Activated CD8-positive, alpha-beta T cell treated with anti-CD3 and anti-CD28 coated beads for 36 hours (primary cell): ENCODE results near the gene CYREN. TPM values are rescaled to one million over a fixed set of nuclear protein-coding genes. Genes with fewer than 3 reads are reported as not detected.
"Not testable (repeated sequence)": the region's sequence is repeated elsewhere in the genome, so short reads cannot be mapped to it uniquely, and the experiment has no call there.

ENCODE experiments used
- ATAC-seq: fragments of 200-7000 bp; cut with Tn5 transposase; one replicate; pipeline ENCODE4 v1.10.0; 2021; ENCODE audit warnings: mild to moderate bottlenecking, moderate library complexity
- CTCF ChIA-PET: fragments of 350-600 bp; sonication (Branson Sonifier 250); formaldehyde crosslinking; loops from one replicate; lab custom pipeline; 2021; ENCODE audit warnings: antibody characterized with exemption; lab: Charles Lee
- POLR2A ChIA-PET: fragments of 350-600 bp; sonication (Branson Sonifier 250); formaldehyde crosslinking; loops from one replicate; lab custom pipeline; 2021; ENCODE audit warnings: antibody characterized with exemption; lab: Charles Lee
- DNase-seq: peaks from one replicate; pipeline ENCODE4 v3.0.0-alpha.2; 2020
- H3K27ac Mint-ChIP-seq: one replicate; pipeline ENCODE4 v1.8.0; 2021; ENCODE audit warnings: mild to moderate bottlenecking, mixed read lengths
- H3K27me3 Mint-ChIP-seq: one replicate; pipeline ENCODE4 v1.8.0; 2021; ENCODE audit warnings: mixed read lengths
- H3K36me3 Mint-ChIP-seq: one replicate; pipeline ENCODE4 v1.8.0; 2021; ENCODE audit warnings: low read depth, mixed read lengths
- H3K4me1 Mint-ChIP-seq: one replicate; pipeline ENCODE4 v1.8.0; 2021; ENCODE audit warnings: low read depth, mixed read lengths
- H3K4me3 Mint-ChIP-seq: one replicate; pipeline ENCODE4 v1.8.0; 2021; ENCODE audit warnings: mild to moderate bottlenecking, moderate library complexity, mixed read lengths
- H3K9me3 Mint-ChIP-seq: one replicate; pipeline ENCODE4 v1.8.0; 2021; ENCODE audit warnings: mixed read lengths
- CTCF ChIP-seq: fragments of 200-600 bp; IDR thresholded peaks from one replicate; pipeline ENCODE4 v1.8.0; 2022; ENCODE audit warnings: antibody characterized with exemption, mild to moderate bottlenecking
- intact Hi-C: fragments of 100-400 bp; cut with micrococcal nuclease; formaldehyde crosslinking; loops from one replicate; pipeline ENCODE4 v1.10.0; 2022
- microRNA-seq: library from miRNA; unstranded; fragments of <30 nt; microRNA quantifications from one replicate; pipeline ENCODE4 v1.2.0, GENCODE V29; 2022; ENCODE audit warnings: borderline microRNAs expressed, borderline replicate concordance
- total RNA-seq, 2 experiments: library from RNA; stranded (reverse); gene quantifications; one replicate each; pipeline ENCODE4 v1.2.3, GENCODE V29; 2021

The CYREN gene
- total RNA-seq, 2 experiments from 2014 or later = 32.5 to 35.4 TPM

GRCh38 chr7:135129579-135129978 lies 40.9 kb downstream of the CYREN start:
- H3K9me3 Mint-ChIP-seq = peaks cover 13% of the 10 kb centered on the region
- intact Hi-C loops = no loop called here
- H3K4me1 Mint-ChIP-seq = no peaks in the 10 kb centered on the region
- no peaks in the 10 kb centered on the region for H3K27me3 Mint-ChIP-seq
- no peak for DNase-seq
- no peak overlapping the region for H3K4me3 Mint-ChIP-seq
- H3K27ac Mint-ChIP-seq = no peak overlapping the region
- POLR2A ChIA-PET = no interaction called here
- peaks cover 5% of the 10 kb centered on the region for H3K36me3 Mint-ChIP-seq
- CTCF ChIA-PET = interaction anchor here (1.2 to 1.6 kb wide), 2 partner anchors 142 to 143 kb away, joined by 3 to 5 read pairs; partner anchors contain the start of gene AGBL3
- ATAC-seq = no peak
- TF ChIP-seq CTCF = no peak

- H3K27ac Mint-ChIP-seq = no peak overlapping the region
- DNase-seq = no peak
- intact Hi-C loops = no loop called here
- no peak for TF ChIP-seq CTCF
- H3K27me3 Mint-ChIP-seq = no peaks in the 10 kb centered on the region
- no peak for ATAC-seq
- no peaks in the 10 kb centered on the region for H3K4me1 Mint-ChIP-seq
- ChIA-PET CTCF (interaction anchor here (1.0 to 1.6 kb wide), 3 partner anchors 13 to 143 kb away, joined by 3 to 5 read pairs (median 3); partner anchors contain the start of gene AGBL3), POLR2A (no interaction called here)
- no peak overlapping the region for H3K4me3 Mint-ChIP-seq
- peaks cover 5% of the 10 kb centered on the region for H3K36me3 Mint-ChIP-seq
- peaks cover 13% of the 10 kb centered on the region for H3K9me3 Mint-ChIP-seq
These were observed 41.6 kb downstream of the CYREN start for GRCh38 chr7:135128931-135129330.

- H3K27ac Mint-ChIP-seq, CTCF ChIA-PET, intact Hi-C loops, ATAC-seq, H3K36me3 Mint-ChIP-seq, POLR2A ChIA-PET, H3K4me1 Mint-ChIP-seq, H3K27me3 Mint-ChIP-seq, H3K4me3 Mint-ChIP-seq, DNase-seq: not testable (repeated sequence)
- peaks cover 14% of the 10 kb centered on the region for H3K9me3 Mint-ChIP-seq
These were observed 45.9 kb downstream of the CYREN start for GRCh38 chr7:135124631-135125030.

- Mint-ChIP-seq H3K27ac (no peak overlapping the region), H3K4me3 (no peak overlapping the region), H3K9me3 (peaks cover 13% of the 10 kb centered on the region), H3K27me3 (no peaks in the 10 kb centered on the region), H3K36me3 (peaks cover 17% of the 10 kb centered on the region), H3K4me1 (no peaks in the 10 kb centered on the region)
- TF ChIP-seq CTCF = no peak
- intact Hi-C loops = no loop called here
- CTCF ChIA-PET = no interaction called here
- DNase-seq (no peak), ATAC-seq (no peak)
- POLR2A ChIA-PET = no interaction called here
These were observed 48.6 kb downstream of the CYREN start for GRCh38 chr7:135121868-135122267.

- no peaks in the 10 kb centered on the region for H3K4me1 Mint-ChIP-seq
- peaks cover 10% of the 10 kb centered on the region for H3K9me3 Mint-ChIP-seq
- intact Hi-C loops = no loop called here
- DNase-seq (no peak), ATAC-seq (no peak)
- H3K4me3 Mint-ChIP-seq = no peak overlapping the region
- no peak overlapping the region for H3K27ac Mint-ChIP-seq
- ChIA-PET POLR2A (no interaction called here), CTCF (no interaction called here)
- peaks cover 17% of the 10 kb centered on the region for H3K36me3 Mint-ChIP-seq
- no peaks in the 10 kb centered on the region for H3K27me3 Mint-ChIP-seq
- TF ChIP-seq CTCF = no peak
These were observed 53.4 kb downstream of the CYREN start for GRCh38 chr7:135117096-135117495.

Small RNAs within 50 kb of the gene (microRNA-seq; reads per million reads assigned to microRNA genes)
- gene MIR6509 = not detected

Other genes with a start within 250 kb of the CYREN start
- gene AGBL3, start 184.2 kb downstream of the CYREN start, total RNA-seq = 1 to 10 TPM; 2.7 to 2.9 TPM
- 1 to 10 TPM; 6.2 to 7.6 TPM for gene TMEM140, start 22.6 kb downstream of the CYREN start, total RNA-seq
- 10 to 100 TPM; 12.9 to 13.1 TPM for gene WDR91, start 40.8 kb upstream of the CYREN start, total RNA-seq
- gene STRA8, start 63.1 kb upstream of the CYREN start, total RNA-seq = not detected